ENCODE results near the gene KANK3.

GRCh38 chr19:8371011-8371804 lies 28.1 kb upstream of the KANK3 start:
- TF ChIP-seq SIN3A (IDR thresholded peaks at IDR 0.05; ENCODE audit: borderline replicate concordance, insufficient read depth, low read depth, low read length) (no peak), CTCF (IDR thresholded peaks at IDR 0.05) (no peak)
